G401.6 (cell line): Measurements from ENCODE around the gene PAPPA.

Experiments used
- FAIRE-seq: peaks from 2 replicates; lab custom pipeline; 2012; peaks lifted over from hg19 to GRCh38; lab: Jason Lieb, UNC

The PAPPA gene

GRCh38 chr9:116151966-116152381 lies 1.6 kb upstream of the PAPPA start:
- no peak for FAIRE-seq

GRCh38 chr9:116152390-116152789 lies 1.2 kb upstream of the PAPPA start:
- FAIRE-seq, result no peak

GRCh38 chr9:116152941-116153764 lies 438 bp upstream of the PAPPA start:
- FAIRE-seq, result no peak

GRCh38 chr9:116154334-116154975 lies 864 bp downstream of the PAPPA start:
- FAIRE-seq, result no peak

- FAIRE-seq, result no peak
These were observed 1.5 kb downstream of the PAPPA start for GRCh38 chr9:116154976-116155697.

GRCh38 chr9:116155698-116156039 lies 2.1 kb downstream of the PAPPA start:
- FAIRE-seq, result no peak

- FAIRE-seq, result no peak
These were observed 3.2 kb downstream of the PAPPA start for GRCh38 chr9:116156621-116157314.

- FAIRE-seq, result no peak
These were observed 4.0 kb downstream of the PAPPA start for GRCh38 chr9:116157436-116158138.

GRCh38 chr9:116160676-116161571 lies 7.3 kb downstream of the PAPPA start:
- FAIRE-seq, result no peak

GRCh38 chr9:116162241-116162781 lies 8.7 kb downstream of the PAPPA start:
- no peak for FAIRE-seq

GRCh38 chr9:116163293-116164055 lies 9.9 kb downstream of the PAPPA start:
- no peak for FAIRE-seq

- FAIRE-seq, result no peak
These were observed 12.3 kb downstream of the PAPPA start for GRCh38 chr9:116165912-116166311.

- FAIRE-seq, result no peak
These were observed 13.1 kb downstream of the PAPPA start for GRCh38 chr9:116166713-116167112.

- no peak for FAIRE-seq
These were observed 14.6 kb downstream of the PAPPA start for GRCh38 chr9:116168231-116168630.

GRCh38 chr9:116172216-116172615 lies 18.6 kb downstream of the PAPPA start:
- FAIRE-seq, result no peak

GRCh38 chr9:116174347-116174746 lies 20.8 kb downstream of the PAPPA start:
- no peak for FAIRE-seq

- FAIRE-seq, result no peak
These were observed 22.0 kb downstream of the PAPPA start for GRCh38 chr9:116175614-116176013.

GRCh38 chr9:116178481-116179211 lies 25.1 kb downstream of the PAPPA start:
- FAIRE-seq, result no peak

- FAIRE-seq, result no peak
These were observed 26.0 kb downstream of the PAPPA start for GRCh38 chr9:116179568-116179967.
